Measurements from ENCODE around the gene PI16. TPM values are rescaled to one million over a fixed set of nuclear protein-coding genes. Genes with fewer than 3 reads are reported as not detected.

The PI16 gene
- polyA plus RNA-seq, 1 of the 3 experiments (the other 2 are of a cell fraction), result 0.02 TPM

DNA sequence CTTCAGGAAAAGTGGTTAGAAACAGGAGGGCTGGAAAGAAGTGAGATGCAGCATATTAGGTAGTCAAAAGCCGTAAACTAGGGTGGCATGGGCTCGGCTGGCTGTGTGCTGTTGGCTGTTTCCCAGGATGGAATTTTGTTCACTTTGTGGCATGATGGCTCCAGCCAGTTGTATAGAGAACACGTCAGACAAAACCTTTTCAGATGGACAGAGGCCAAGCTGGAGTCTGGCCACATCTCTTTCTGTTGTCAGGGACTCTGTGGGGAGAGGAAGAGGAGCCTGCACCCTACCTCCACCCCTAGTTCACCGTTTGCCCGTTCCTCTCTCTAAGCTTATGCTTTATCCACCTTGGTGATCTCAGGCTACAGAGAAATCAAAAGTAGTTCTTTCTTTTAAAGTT lies 46.8 kb upstream of the PI16 start:
- peaks cover 0 to 11% of the 10 kb centered on the region in 2 experiments; a peak in 3 of 4 replicates for H3K4me1 ChIP-seq (ENCODE audit: control insufficient read depth in 1 of 2, insufficient read depth in 2 of 2, low read depth in 1 of 2, low read length in 1 of 2)
- no peak overlapping the region for H3K4me2 ChIP-seq
- H2AFZ ChIP-seq (ENCODE audit: low read depth), result no peak overlapping the region
- H3K27me3 ChIP-seq (ENCODE audit: insufficient read depth), result no peaks in the 10 kb centered on the region
- ChIA-PET POLR2A (interaction anchor here (0.7 kb wide), 1 partner anchor 10 kb away, joined by 3 read pairs; no protein-coding TSS in a partner anchor), CTCF (no interaction called here)
- no peak for DNase-seq
- H3F3A ChIP-seq (replicated peaks; ENCODE audit: insufficient read depth), result peaks cover 12% of the 10 kb centered on the region
- H3K36me3 ChIP-seq (replicated peaks in 1 of 2; ENCODE audit: control insufficient read depth in 1 of 2, insufficient read depth in 2 of 2, low read length in 1 of 2), result peaks cover 41 to 47% of the 10 kb centered on the region in 2 experiments
- TF ChIP-seq, protein P1, sequence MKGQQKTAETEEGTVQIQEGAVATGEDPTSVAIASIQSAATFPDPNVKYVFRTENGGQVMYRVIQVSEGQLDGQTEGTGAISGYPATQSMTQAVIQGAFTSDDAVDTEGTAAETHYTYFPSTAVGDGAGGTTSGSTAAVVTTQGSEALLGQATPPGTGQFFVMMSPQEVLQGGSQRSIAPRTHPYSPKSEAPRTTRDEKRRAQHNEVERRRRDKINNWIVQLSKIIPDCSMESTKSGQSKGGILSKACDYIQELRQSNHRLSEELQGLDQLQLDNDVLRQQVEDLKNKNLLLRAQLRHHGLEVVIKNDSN (IDR thresholded peaks at IDR 0.05; ENCODE audit: borderline replicate concordance, low read depth), result no peak
- TF ChIP-seq, protein P2, sequence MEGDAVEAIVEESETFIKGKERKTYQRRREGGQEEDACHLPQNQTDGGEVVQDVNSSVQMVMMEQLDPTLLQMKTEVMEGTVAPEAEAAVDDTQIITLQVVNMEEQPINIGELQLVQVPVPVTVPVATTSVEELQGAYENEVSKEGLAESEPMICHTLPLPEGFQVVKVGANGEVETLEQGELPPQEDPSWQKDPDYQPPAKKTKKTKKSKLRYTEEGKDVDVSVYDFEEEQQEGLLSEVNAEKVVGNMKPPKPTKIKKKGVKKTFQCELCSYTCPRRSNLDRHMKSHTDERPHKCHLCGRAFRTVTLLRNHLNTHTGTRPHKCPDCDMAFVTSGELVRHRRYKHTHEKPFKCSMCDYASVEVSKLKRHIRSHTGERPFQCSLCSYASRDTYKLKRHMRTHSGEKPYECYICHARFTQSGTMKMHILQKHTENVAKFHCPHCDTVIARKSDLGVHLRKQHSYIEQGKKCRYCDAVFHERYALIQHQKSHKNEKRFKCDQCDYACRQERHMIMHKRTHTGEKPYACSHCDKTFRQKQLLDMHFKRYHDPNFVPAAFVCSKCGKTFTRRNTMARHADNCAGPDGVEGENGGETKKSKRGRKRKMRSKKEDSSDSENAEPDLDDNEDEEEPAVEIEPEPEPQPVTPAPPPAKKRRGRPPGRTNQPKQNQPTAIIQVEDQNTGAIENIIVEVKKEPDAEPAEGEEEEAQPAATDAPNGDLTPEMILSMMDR (IDR thresholded peaks at IDR 0.05), result no peak
- TF ChIP-seq ELF1 (IDR thresholded peaks at IDR 0.05), result no peak
- TF ChIP-seq, protein P3, sequence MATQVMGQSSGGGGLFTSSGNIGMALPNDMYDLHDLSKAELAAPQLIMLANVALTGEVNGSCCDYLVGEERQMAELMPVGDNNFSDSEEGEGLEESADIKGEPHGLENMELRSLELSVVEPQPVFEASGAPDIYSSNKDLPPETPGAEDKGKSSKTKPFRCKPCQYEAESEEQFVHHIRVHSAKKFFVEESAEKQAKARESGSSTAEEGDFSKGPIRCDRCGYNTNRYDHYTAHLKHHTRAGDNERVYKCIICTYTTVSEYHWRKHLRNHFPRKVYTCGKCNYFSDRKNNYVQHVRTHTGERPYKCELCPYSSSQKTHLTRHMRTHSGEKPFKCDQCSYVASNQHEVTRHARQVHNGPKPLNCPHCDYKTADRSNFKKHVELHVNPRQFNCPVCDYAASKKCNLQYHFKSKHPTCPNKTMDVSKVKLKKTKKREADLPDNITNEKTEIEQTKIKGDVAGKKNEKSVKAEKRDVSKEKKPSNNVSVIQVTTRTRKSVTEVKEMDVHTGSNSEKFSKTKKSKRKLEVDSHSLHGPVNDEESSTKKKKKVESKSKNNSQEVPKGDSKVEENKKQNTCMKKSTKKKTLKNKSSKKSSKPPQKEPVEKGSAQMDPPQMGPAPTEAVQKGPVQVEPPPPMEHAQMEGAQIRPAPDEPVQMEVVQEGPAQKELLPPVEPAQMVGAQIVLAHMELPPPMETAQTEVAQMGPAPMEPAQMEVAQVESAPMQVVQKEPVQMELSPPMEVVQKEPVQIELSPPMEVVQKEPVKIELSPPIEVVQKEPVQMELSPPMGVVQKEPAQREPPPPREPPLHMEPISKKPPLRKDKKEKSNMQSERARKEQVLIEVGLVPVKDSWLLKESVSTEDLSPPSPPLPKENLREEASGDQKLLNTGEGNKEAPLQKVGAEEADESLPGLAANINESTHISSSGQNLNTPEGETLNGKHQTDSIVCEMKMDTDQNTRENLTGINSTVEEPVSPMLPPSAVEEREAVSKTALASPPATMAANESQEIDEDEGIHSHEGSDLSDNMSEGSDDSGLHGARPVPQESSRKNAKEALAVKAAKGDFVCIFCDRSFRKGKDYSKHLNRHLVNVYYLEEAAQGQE (IDR thresholded peaks at IDR 0.05; ENCODE audit: low read depth, low read length), result no peak
- TF ChIP-seq GABPA (IDR thresholded peaks at IDR 0.05; ENCODE audit: low read depth), result no peak
- no peak overlapping the region for H3K9ac ChIP-seq
- no peak overlapping the region for H3K27ac ChIP-seq (ENCODE audit: low read depth in 2 of 2, low read length in 1 of 2)
- H3K79me2 ChIP-seq (ENCODE audit: insufficient read depth), result peaks cover 4% of the 10 kb centered on the region; the same call in 1 of the 2 replicates
- no peaks in the 10 kb centered on the region for H3K9me2 ChIP-seq
- no peak overlapping the region for H3K4me3 ChIP-seq (ENCODE audit: low read depth in 2 of 2, low read length in 1 of 2)
- WGBS (ENCODE audit: low lambda C conversion rate), result 82% methylated on average over 5 of the region's 5 CpGs
- H3K9me3 ChIP-seq, result no peaks in the 10 kb centered on the region
- H4K20me1 ChIP-seq (ENCODE audit: insufficient read depth), result peaks cover 10% of the 10 kb centered on the region

DNA sequence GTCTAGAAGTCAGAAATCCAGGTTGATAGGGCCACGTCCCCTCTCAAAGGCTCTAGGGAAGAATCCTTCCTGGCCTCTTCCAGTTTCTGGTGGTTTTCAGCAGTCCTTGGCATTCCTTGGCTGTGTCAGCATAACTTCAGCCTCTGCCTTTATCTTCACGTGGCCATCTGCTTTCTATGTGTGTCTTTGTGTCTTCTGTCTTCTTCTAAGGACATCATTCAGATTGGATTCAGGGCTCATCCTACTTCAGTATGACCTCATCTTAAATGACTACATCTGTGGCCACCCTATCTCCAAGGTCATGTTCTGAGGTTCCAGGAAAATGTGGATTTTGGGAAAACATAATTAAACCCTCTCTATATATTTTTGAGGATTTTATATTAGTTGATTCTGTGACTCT lies 45.8 kb upstream of the PI16 start:
- H3K4me1 ChIP-seq (ENCODE audit: control insufficient read depth in 1 of 2, insufficient read depth in 2 of 2, low read depth in 1 of 2, low read length in 1 of 2), result peaks cover 0 to 19% of the 10 kb centered on the region in 2 experiments; a peak in 3 of 4 replicates
- no peaks in the 10 kb centered on the region for H3K9me3 ChIP-seq
- no peak overlapping the region for H3K4me3 ChIP-seq (ENCODE audit: low read depth in 2 of 2, low read length in 1 of 2)
- no peak overlapping the region for H3K27ac ChIP-seq (ENCODE audit: low read depth in 2 of 2, low read length in 1 of 2)
- H3K36me3 ChIP-seq (replicated peaks in 1 of 2; ENCODE audit: control insufficient read depth in 1 of 2, insufficient read depth in 2 of 2, low read length in 1 of 2), result peaks cover 34 to 43% of the 10 kb centered on the region in 2 experiments
- peaks cover 20% of the 10 kb centered on the region for H3F3A ChIP-seq (replicated peaks; ENCODE audit: insufficient read depth)
- DNase-seq, result no peak
- CTCF ChIA-PET, result no interaction called here
- POLR2A ChIA-PET, result no interaction called here
- H3K4me2 ChIP-seq, result no peak overlapping the region
- peaks cover 18% of the 10 kb centered on the region for H4K20me1 ChIP-seq (ENCODE audit: insufficient read depth)
- H3K9me2 ChIP-seq, result no peaks in the 10 kb centered on the region
- no peaks in the 10 kb centered on the region for H3K27me3 ChIP-seq (ENCODE audit: insufficient read depth)
- H2AFZ ChIP-seq (ENCODE audit: low read depth), result no peak overlapping the region
- H3K79me2 ChIP-seq (ENCODE audit: insufficient read depth), result peaks cover 4% of the 10 kb centered on the region; the same call in 1 of the 2 replicates
- WGBS (ENCODE audit: low lambda C conversion rate), result 96% methylated on average over 2 of the region's 2 CpGs
- no peak overlapping the region for H3K9ac ChIP-seq
- TF ChIP-seq, protein P4, sequence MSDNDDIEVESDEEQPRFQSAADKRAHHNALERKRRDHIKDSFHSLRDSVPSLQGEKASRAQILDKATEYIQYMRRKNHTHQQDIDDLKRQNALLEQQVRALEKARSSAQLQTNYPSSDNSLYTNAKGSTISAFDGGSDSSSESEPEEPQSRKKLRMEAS (IDR thresholded peaks at IDR 0.05; ENCODE audit: low read depth), result no peak
- TF ChIP-seq YY1 (IDR thresholded peaks at IDR 0.05; ENCODE audit: low read depth) (no peak), FOSL2 (IDR thresholded peaks at IDR 0.05; ENCODE audit: borderline replicate concordance, low read depth) (no peak), EP300 (IDR thresholded peaks at IDR 0.05; ENCODE audit: borderline replicate concordance in 1 of 2, low read depth in 1 of 2, low read length in 1 of 2) (no peak), EZH2phosphoT487 (IDR thresholded peaks at IDR 0.05; ENCODE audit: borderline replicate concordance, low read depth) (no peak), ELF1 (IDR thresholded peaks at IDR 0.05) (no peak), GABPA (IDR thresholded peaks at IDR 0.05; ENCODE audit: low read depth) (no peak), MXI1 (IDR thresholded peaks at IDR 0.05; ENCODE audit: low read depth, low read length) (no peak), GATA2 (CRISPR knock-in tag; IDR thresholded peaks at IDR 0.05) (no peak)
- TF ChIP-seq, protein P3 (IDR thresholded peaks at IDR 0.05; ENCODE audit: low read depth, low read length), result no peak
- TF ChIP-seq, protein P5, sequence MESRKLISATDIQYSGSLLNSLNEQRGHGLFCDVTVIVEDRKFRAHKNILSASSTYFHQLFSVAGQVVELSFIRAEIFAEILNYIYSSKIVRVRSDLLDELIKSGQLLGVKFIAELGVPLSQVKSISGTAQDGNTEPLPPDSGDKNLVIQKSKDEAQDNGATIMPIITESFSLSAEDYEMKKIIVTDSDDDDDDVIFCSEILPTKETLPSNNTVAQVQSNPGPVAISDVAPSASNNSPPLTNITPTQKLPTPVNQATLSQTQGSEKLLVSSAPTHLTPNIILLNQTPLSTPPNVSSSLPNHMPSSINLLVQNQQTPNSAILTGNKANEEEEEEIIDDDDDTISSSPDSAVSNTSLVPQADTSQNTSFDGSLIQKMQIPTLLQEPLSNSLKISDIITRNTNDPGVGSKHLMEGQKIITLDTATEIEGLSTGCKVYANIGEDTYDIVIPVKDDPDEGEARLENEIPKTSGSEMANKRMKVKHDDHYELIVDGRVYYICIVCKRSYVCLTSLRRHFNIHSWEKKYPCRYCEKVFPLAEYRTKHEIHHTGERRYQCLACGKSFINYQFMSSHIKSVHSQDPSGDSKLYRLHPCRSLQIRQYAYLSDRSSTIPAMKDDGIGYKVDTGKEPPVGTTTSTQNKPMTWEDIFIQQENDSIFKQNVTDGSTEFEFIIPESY (IDR thresholded peaks at IDR 0.05; ENCODE audit: borderline replicate concordance, low read depth), result no peak
